ENCODE results near the gene DUSP3. TPM values are rescaled to one million over a fixed set of nuclear protein-coding genes. Genes with fewer than 3 reads are reported as not detected.

The DUSP3 gene
- total and polyA plus RNA-seq, 2 of the 13 experiments (the other 11 are each of a cell fraction or from before 2014, with no cell fraction given), result 60.0 to 71.5 TPM

- TF ChIP-seq ARID5B (CRISPR knock-in tag; IDR thresholded peaks at IDR 0.05), result peak; percentile 70
- peak; percentile 88 for TF ChIP-seq ZNF331 (CRISPR knock-in tag; IDR thresholded peaks at IDR 0.05)
- TF ChIP-seq PITX1 (CRISPR knock-in tag; IDR thresholded peaks at IDR 0.05), result peak; percentile 83; the same call in 1 of the 2 replicates
- TF ChIP-seq ZKSCAN1 (IDR thresholded peaks at IDR 0.05; ENCODE audit: low read length), result peak; percentile 26; the same call in 1 of the 2 replicates
- TF ChIP-seq KLF9 (CRISPR knock-in tag; IDR thresholded peaks at IDR 0.05; ENCODE audit: low read depth), result 0 out of 2 replicates have a peak, but pooled peaks have one; percentile 54
- TF ChIP-seq ZNF883 (CRISPR knock-in tag; IDR thresholded peaks at IDR 0.05; ENCODE audit: not compliant biosample characterization), result peak; percentile 77
- TF ChIP-seq ZNF83 (CRISPR knock-in tag; IDR thresholded peaks at IDR 0.05; ENCODE audit: borderline replicate concordance), result no peak; the same call in 1 of the 2 replicates
- peak; percentile 48 for TF ChIP-seq NCOA2 (CRISPR knock-in tag; IDR thresholded peaks at IDR 0.05)
- peak; percentile 90 for TF ChIP-seq MIXL1 (CRISPR knock-in tag; IDR thresholded peaks at IDR 0.05)
- peak; percentile 66; the same call in 1 of the 2 replicates for TF ChIP-seq ZNF691 (CRISPR knock-in tag; IDR thresholded peaks at IDR 0.05; ENCODE audit: borderline replicate concordance, low read depth)
- peak; percentile 38; the same call in 1 of the 2 replicates for TF ChIP-seq ZSCAN21 (CRISPR knock-in tag; IDR thresholded peaks at IDR 0.05; ENCODE audit: borderline replicate concordance)
- 0 out of 2 replicates have a peak, but pooled peaks have one; percentile 40 for TF ChIP-seq ARNT2 (CRISPR knock-in tag; IDR thresholded peaks at IDR 0.05; ENCODE audit: low read depth)
- no peak for TF ChIP-seq ZNF180 (CRISPR knock-in tag; IDR thresholded peaks at IDR 0.05; ENCODE audit: borderline replicate concordance, low read depth)
- TF ChIP-seq ZNF646 (CRISPR knock-in tag; IDR thresholded peaks at IDR 0.05), result 0 out of 2 replicates have a peak, but pooled peaks have one; percentile 19
- 0 out of 2 replicates have a peak, but pooled peaks have one; percentile 30 for TF ChIP-seq NRL (CRISPR knock-in tag; IDR thresholded peaks at IDR 0.05; ENCODE audit: borderline replicate concordance)
- TF ChIP-seq TAF15 (IDR thresholded peaks at IDR 0.05; ENCODE audit: low read depth, low read length, poor library complexity, severe bottlenecking), result no peak
- 0 out of 2 replicates have a peak, but pooled peaks have one; percentile 35 for TF ChIP-seq SIX4 (CRISPR knock-in tag; IDR thresholded peaks at IDR 0.05)
- TF ChIP-seq MEIS1 (CRISPR knock-in tag; IDR thresholded peaks at IDR 0.05; ENCODE audit: borderline replicate concordance), result peak; percentile 70; the same call in 1 of the 2 replicates
Observed at GRCh38 chr17:43760254-43760852, 18.4 kb downstream of the DUSP3 start (continued).
